GDM1 (cell line): ENCODE measurements around the gene NKG7.

ENCODE experiments used
- DNase-seq: peaks from one replicate; lab custom pipeline; 2025; lab: John Stamatoyannopoulos, UW

The NKG7 gene

GRCh38 chr19:51337141-51337860 lies 35.2 kb downstream of the NKG7 start:
- no peak for DNase-seq

- no peak for DNase-seq
Measured at GRCh38 chr19:51333836-51334460, 38.5 kb downstream of the NKG7 start.

- no peak for DNase-seq
Measured at GRCh38 chr19:51331716-51332115, 40.7 kb downstream of the NKG7 start.

GRCh38 chr19:51331193-51331592 lies 41.3 kb downstream of the NKG7 start:
- no peak for DNase-seq

GRCh38 chr19:51330366-51330765 lies 42.1 kb downstream of the NKG7 start:
- DNase-seq = no peak

GRCh38 chr19:51329411-51329810 lies 43.0 kb downstream of the NKG7 start:
- DNase-seq = no peak

- DNase-seq = no peak
Measured at GRCh38 chr19:51327066-51328001, 45.1 kb downstream of the NKG7 start.

- DNase-seq = no peak
Measured at GRCh38 chr19:51326216-51327065, 46.0 kb downstream of the NKG7 start.

GRCh38 chr19:51325161-51325976 lies 47.1 kb downstream of the NKG7 start:
- DNase-seq = no peak

- no peak for DNase-seq
Measured at GRCh38 chr19:51324167-51324481, 48.3 kb downstream of the NKG7 start.

GRCh38 chr19:51323481-51324166 lies 48.8 kb downstream of the NKG7 start:
- no peak for DNase-seq

- DNase-seq = no peak
Measured at GRCh38 chr19:51321799-51322198, 50.7 kb downstream of the NKG7 start.
